HepG2 (cell line): ENCODE results near the gene MADCAM1. TPM values are rescaled to one million over a fixed set of nuclear protein-coding genes. Genes with fewer than 3 reads are reported as not detected.

Source experiments
- CEBPG ChIP-seq: IDR thresholded peaks from 2 replicates; pipeline ENCODE4 v1.6.1; 2016
- CENPX ChIP-seq: sonication (generic); formaldehyde crosslinking; IDR thresholded peaks from 2 replicates; pipeline ENCODE4 v1.9.0; 2021; ENCODE audit warnings: mild to moderate bottlenecking, missing genetic modification reagents, moderate library complexity
- ELF1 ChIP-seq: sonication (generic); formaldehyde crosslinking; IDR thresholded peaks from 2 replicates; pipeline ENCODE4 v1.4.0; 2020; ENCODE audit warnings: missing genetic modification reagents
- GLI4 ChIP-seq: sonication (generic); formaldehyde crosslinking; IDR thresholded peaks from 2 replicates; pipeline ENCODE4 v1.5.1; 2020; ENCODE audit warnings: missing genetic modification reagents, mild to moderate bottlenecking, moderate library complexity, borderline replicate concordance
- HDAC1 ChIP-seq: sonication (generic); formaldehyde crosslinking; IDR thresholded peaks from 2 replicates; pipeline ENCODE4 v1.5.1; 2020; ENCODE audit warnings: mild to moderate bottlenecking, missing genetic modification reagents
- NFKBIZ ChIP-seq: IDR thresholded peaks from 2 replicates; pipeline ENCODE4 v1.6.1; 2018; ENCODE audit warnings: missing genetic modification reagents, missing compliant biosample characterization
- PAF1 ChIP-seq: IDR thresholded peaks from 2 replicates; pipeline ENCODE4 v1.6.1; 2016; ENCODE audit warnings: missing genetic modification reagents, missing compliant biosample characterization
- POLR2AphosphoS2 ChIP-seq: IDR thresholded peaks from 2 replicates; pipeline ENCODE4 v1.6.1; 2011; ENCODE audit warnings: low read depth, low read length, improper control_type of control experiment
- SMAD9 ChIP-seq: sonication (generic); formaldehyde crosslinking; IDR thresholded peaks from 2 replicates; pipeline ENCODE4 v1.5.1; 2020; ENCODE audit warnings: mild to moderate bottlenecking, missing genetic modification reagents
- SRSF4 ChIP-seq: fragments of 200-400 bp; formaldehyde crosslinking; IDR thresholded peaks from one replicate; pipeline ENCODE4 v1.6.1; 2018; ENCODE audit warnings: mild to moderate bottlenecking, low read depth, low read length, moderate library complexity; ENCODE audit not compliant: poor library complexity, severe bottlenecking
- TGIF2 ChIP-seq: IDR thresholded peaks from 2 replicates; pipeline ENCODE4 v1.6.1; 2016; ENCODE audit warnings: control low read depth, missing compliant biosample characterization
- ZKSCAN8 ChIP-seq: IDR thresholded peaks from 2 replicates; pipeline ENCODE4 v1.6.1; 2016; ENCODE audit warnings: borderline replicate concordance, missing genetic modification reagents, missing compliant biosample characterization
- ZNF121 ChIP-seq: sonication (generic); formaldehyde crosslinking; IDR thresholded peaks from 2 replicates; pipeline ENCODE4 v1.5.0; 2020; ENCODE audit warnings: mild to moderate bottlenecking, missing genetic modification reagents
- polyA plus RNA-seq, 8 experiments: library from polyadenylated mRNA; depleted of rRNA in 3 of 8; stranded (reverse) in 7 of 8; unstranded in 1 of 8; fragments of >200 nt; fragmentation: Illumina TruSeq in 4 of 8; extraction: Trizol in 4 of 8; gene quantifications; 2 replicates each; pipeline versions ENCODE4 v1.2.1 to v1.2.3, GENCODE V29; 2011 to 2016; ENCODE audit warnings: low read depth in 4 of 8, missing spikeins in 1 of 8, mixed read lengths in 1 of 8; ENCODE audit not compliant: insufficient read depth in 1 of 8
- total RNA-seq, 5 experiments: library from RNA; depleted of rRNA; stranded (reverse); fragments of >200 nt; fragmentation: Illumina TruSeq; extraction: Trizol; gene quantifications; 2 replicates each; pipeline ENCODE4 v1.2.3, GENCODE V29; 2016; ENCODE audit warnings: low read depth in 1 of 5
- TF ChIP-seq, protein P1 (sequence below), 2 experiments: fragments of 450-650 bp in 1 of 2; sonication (generic) in 1 of 2; formaldehyde crosslinking in 1 of 2; IDR thresholded peaks; 2 replicates each; pipeline versions ENCODE4 v1.6.1 to v1.8.0; 2016 to 2022; ENCODE audit warnings: antibody characterized with exemption in 1 of 2, mild to moderate bottlenecking in 1 of 2, missing genetic modification reagents in 1 of 2
- TF ChIP-seq, protein P2 (sequence below): sonication (generic); formaldehyde crosslinking; IDR thresholded peaks from 2 replicates; pipeline ENCODE4 v1.8.1; 2023; ENCODE audit warnings: mild to moderate bottlenecking, missing genetic modification reagents
- TF ChIP-seq, protein P3 (sequence below): sonication (generic); formaldehyde crosslinking; IDR thresholded peaks from 2 replicates; pipeline ENCODE4 v1.4.0; 2020; ENCODE audit warnings: mild to moderate bottlenecking, low read depth, missing genetic modification reagents

Gene MADCAM1
- total and polyA plus RNA-seq, 2 of the 13 experiments (the other 11 are each of a cell fraction or from before 2014, with no cell fraction given): 0.29 to 0.33 TPM

DNA sequence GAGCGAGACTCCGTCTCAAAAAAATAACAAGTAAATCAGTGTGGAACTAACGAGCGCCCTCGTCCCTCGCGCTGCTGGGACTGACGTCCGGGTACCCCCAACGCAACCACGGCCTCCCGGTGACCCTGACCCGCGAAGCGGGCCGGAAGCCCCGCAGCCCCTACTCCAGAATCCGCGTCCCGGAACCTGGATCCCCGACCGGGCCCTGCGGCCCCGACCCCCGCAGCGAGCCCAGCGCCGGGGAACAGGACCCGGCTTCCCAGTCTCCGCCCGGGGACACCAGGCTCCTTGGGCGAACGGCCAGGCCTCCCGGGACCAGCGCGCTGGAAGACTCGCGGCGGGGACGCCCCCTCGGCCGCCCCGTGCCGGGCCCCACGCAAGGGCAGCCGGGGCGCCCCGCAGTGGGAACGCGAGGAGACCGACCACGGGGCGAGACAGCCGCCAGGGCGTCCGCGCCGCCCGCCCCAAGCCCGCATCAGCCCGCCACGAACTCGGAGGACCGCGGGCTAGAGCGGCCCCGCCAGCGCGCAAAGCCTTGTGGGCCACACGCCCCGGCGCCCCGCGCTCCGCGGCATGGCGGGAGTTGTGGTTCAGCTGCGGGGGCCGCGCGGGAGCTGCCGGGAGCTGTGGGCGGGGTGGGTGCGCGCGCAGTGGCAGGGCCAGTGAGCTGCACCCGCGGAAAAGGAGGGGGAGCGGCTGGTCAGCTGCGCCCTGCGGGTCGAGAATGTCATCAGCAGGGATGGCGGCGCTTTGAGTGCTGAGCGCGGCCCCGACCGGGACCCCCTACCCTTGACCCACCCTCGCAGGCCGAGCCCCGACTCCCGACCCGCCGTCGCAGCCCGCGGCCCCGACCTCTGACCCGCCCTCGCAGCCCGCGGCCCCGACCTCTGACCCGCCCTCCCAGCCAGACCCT, 7.5 kb upstream of the MADCAM1 start (continued):
- TF ChIP-seq, protein P1, sequence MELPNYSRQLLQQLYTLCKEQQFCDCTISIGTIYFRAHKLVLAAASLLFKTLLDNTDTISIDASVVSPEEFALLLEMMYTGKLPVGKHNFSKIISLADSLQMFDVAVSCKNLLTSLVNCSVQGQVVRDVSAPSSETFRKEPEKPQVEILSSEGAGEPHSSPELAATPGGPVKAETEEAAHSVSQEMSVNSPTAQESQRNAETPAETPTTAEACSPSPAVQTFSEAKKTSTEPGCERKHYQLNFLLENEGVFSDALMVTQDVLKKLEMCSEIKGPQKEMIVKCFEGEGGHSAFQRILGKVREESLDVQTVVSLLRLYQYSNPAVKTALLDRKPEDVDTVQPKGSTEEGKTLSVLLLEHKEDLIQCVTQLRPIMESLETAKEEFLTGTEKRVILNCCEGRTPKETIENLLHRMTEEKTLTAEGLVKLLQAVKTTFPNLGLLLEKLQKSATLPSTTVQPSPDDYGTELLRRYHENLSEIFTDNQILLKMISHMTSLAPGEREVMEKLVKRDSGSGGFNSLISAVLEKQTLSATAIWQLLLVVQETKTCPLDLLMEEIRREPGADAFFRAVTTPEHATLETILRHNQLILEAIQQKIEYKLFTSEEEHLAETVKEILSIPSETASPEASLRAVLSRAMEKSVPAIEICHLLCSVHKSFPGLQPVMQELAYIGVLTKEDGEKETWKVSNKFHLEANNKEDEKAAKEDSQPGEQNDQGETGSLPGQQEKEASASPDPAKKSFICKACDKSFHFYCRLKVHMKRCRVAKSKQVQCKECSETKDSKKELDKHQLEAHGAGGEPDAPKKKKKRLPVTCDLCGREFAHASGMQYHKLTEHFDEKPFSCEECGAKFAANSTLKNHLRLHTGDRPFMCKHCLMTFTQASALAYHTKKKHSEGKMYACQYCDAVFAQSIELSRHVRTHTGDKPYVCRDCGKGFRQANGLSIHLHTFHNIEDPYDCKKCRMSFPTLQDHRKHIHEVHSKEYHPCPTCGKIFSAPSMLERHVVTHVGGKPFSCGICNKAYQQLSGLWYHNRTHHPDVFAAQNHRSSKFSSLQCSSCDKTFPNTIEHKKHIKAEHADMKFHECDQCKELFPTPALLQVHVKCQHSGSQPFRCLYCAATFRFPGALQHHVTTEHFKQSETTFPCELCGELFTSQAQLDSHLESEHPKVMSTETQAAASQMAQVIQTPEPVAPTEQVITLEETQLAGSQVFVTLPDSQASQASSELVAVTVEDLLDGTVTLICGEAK (IDR thresholded peaks at IDR 0.05): no peak
- TF ChIP-seq, protein P1 (CRISPR knock-in tag; IDR thresholded peaks at IDR 0.05): no peak
- 0 out of 2 replicates have a peak, but pooled peaks have one; percentile 21 for TF ChIP-seq ZNF121 (CRISPR knock-in tag)
- no peak for TF ChIP-seq POLR2AphosphoS2
- TF ChIP-seq NFKBIZ (CRISPR knock-in tag): 0 out of 2 replicates have a peak, but pooled peaks have one; percentile 24
- peak; percentile 29; the same call in 1 of the 2 replicates for TF ChIP-seq TGIF2
- 0 out of 2 replicates have a peak, but pooled peaks have one; percentile 2 for TF ChIP-seq CEBPG (CRISPR knock-in tag)
- TF ChIP-seq HDAC1 (CRISPR knock-in tag): peak; percentile 40; the same call in 1 of the 2 replicates
- no peak for TF ChIP-seq SMAD9 (CRISPR knock-in tag)
- TF ChIP-seq ELF1 (CRISPR knock-in tag): no peak
- TF ChIP-seq, protein P2, sequence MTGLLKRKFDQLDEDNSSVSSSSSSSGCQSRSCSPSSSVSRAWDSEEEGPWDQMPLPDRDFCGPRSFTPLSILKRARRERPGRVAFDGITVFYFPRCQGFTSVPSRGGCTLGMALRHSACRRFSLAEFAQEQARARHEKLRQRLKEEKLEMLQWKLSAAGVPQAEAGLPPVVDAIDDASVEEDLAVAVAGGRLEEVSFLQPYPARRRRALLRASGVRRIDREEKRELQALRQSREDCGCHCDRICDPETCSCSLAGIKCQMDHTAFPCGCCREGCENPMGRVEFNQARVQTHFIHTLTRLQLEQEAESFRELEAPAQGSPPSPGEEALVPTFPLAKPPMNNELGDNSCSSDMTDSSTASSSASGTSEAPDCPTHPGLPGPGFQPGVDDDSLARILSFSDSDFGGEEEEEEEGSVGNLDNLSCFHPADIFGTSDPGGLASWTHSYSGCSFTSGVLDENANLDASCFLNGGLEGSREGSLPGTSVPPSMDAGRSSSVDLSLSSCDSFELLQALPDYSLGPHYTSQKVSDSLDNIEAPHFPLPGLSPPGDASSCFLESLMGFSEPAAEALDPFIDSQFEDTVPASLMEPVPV (CRISPR knock-in tag): no peak; the same call in 1 of the 2 replicates
- no peak for TF ChIP-seq SRSF4
- TF ChIP-seq PAF1: no peak
- no peak for TF ChIP-seq CENPX (CRISPR knock-in tag)
- no peak for TF ChIP-seq GLI4 (CRISPR knock-in tag)
- TF ChIP-seq ZKSCAN8: no peak
- TF ChIP-seq, protein P3, sequence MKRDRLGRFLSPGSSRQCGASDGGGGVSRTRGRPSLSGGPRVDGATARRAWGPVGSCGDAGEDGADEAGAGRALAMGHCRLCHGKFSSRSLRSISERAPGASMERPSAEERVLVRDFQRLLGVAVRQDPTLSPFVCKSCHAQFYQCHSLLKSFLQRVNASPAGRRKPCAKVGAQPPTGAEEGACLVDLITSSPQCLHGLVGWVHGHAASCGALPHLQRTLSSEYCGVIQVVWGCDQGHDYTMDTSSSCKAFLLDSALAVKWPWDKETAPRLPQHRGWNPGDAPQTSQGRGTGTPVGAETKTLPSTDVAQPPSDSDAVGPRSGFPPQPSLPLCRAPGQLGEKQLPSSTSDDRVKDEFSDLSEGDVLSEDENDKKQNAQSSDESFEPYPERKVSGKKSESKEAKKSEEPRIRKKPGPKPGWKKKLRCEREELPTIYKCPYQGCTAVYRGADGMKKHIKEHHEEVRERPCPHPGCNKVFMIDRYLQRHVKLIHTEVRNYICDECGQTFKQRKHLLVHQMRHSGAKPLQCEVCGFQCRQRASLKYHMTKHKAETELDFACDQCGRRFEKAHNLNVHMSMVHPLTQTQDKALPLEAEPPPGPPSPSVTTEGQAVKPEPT (CRISPR knock-in tag): no peak; the same call in 1 of the 2 replicates
